NCI-H2029 treated with DMSO at 0.1 percent for 48 hours (cell line): ENCODE measurements around the gene MAP9.
"Not testable (repeated sequence)": the region's sequence is repeated elsewhere in the genome, so short reads cannot be mapped to it uniquely, and the experiment has no call there.

ENCODE experiments used
- DNase-seq: peaks from one replicate; lab custom pipeline; 2025; lab: John Stamatoyannopoulos, UW

The MAP9 gene

DNA sequence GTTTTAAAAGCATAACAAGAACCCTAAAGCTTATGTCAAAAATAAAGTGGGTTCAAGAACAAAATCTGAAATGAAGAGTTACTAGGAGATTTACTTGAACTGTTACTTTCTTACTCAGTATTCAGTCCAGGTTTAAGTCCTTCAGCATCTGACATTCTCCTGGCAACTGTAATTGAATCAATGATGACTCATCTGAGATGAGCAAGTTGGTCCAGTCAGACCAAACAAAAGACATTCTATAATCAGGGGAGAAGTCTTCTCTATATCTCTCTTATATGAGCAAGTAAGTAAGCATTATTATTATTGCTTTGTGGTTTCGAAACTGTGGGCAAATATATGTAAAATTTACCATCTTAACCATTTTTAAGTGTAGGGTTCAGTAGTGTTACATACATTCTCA, 34.6 kb downstream of the MAP9 start:
- DNase-seq = no peak

DNA sequence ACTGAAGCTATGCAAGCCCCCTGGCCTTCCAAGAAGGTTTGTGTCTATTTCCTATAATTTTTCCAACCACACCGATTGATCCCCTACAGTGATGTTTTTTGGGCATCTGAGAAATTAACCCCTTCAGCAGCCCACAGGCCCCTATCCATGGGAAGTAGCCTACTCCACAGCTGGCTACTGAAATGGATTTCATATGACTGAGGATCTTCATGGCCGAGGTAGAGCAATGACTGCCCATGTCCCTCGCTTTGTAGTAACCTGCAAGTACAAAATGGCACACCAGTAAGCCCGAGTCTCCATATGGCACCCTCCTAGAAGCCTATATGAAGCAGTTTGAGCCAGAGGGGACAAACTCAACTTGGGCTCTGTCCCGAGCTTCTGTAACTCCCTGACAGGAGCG, 36.8 kb downstream of the MAP9 start:
- DNase-seq = no peak

DNA sequence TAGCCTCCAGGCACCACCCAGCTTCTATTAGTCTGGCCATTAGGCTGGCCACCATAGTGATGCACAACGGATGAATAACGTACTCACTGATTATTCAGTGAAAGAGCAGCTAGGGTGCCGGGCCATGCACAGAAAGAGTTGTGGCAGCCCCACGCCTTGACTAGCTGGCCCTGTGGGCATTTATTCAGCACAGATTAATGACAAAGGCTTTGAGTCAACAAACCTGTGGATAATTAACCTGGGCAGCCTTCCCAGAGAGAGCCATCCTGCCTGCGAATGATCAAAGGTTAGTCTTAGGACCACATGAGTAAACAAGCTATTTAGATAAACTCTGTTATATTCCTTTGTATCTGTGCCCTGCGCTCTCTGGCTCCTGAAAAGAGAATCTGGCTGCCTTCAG, 37.2 kb downstream of the MAP9 start:
- DNase-seq = no peak

DNA sequence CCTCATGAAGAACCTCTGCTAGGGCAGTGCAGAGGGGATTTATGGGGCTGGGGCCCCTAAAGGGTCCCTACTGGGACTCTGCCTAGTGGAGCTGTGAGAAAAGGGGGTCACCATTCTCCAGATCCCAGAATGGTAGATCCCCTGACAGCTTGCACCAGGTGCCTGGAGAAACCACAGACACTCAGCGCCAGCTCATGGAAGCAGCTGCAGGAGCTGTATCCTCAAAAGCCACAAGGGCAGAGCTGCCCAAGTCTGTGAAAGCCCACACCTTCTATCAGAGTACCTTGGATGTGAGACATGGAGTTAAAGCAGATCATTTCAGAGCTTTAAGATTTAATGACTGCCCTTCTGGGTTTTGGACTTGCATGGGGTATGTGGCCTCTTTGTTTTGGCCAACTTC, 38.6 kb downstream of the MAP9 start:
- DNase-seq = no peak

DNA sequence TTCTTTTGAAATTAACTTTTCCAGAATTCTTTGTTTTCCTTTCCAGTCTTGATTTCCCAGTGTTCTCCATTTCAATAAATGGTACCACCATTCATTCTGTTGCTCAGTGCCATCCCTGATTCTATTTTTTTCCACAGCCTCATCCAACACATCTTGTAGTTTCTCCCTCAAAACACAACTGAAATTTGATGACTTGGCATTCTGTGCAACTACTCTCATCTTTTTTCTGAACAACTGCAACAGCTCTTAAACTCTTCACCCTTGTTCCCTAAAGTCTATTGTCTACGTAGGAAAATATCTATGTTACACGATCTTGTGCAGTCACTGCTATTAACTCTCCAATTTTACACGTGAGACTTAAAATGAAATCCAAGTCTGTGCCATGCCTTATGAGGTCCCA, 40.5 kb downstream of the MAP9 start:
- DNase-seq = no peak

DNA sequence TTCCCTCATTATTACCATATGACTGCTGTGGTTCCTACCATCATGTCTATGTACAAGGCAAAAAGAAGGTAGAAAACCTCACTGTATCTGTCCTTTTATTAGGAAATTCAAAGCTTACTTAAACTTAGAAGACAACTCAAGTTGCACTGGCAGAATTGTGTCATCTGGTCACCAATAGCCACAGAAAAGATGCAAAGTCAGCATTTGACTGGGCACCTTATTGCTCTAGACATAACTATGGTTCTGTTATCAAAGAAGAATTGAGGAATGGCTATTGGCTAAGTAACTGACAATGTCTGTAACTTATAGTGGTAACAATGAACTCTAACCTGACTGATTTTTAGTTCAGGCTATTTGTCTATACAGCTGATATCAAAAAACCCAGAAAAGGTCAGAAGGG, 45.3 kb downstream of the MAP9 start:
- DNase-seq = no peak

DNA sequence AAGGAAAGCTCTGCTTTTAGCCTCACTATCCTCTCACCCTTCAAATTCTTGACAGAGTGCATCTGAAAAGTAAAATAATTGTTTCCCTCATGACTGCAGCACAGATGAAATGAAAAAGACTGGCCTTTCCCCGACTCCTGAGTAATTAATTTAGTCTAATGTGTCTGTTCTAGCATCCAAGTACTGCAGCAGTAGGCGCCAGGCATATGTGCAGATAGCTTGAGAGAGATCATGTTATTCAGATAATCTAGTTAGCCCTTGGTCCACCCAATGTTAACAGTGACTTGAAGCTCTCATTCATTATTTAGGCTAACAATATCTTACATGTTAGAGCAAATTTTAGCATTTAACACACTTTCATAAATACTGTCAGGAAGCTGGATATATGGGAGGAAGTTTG, 54.0 kb downstream of the MAP9 start:
- no peak for DNase-seq

DNA sequence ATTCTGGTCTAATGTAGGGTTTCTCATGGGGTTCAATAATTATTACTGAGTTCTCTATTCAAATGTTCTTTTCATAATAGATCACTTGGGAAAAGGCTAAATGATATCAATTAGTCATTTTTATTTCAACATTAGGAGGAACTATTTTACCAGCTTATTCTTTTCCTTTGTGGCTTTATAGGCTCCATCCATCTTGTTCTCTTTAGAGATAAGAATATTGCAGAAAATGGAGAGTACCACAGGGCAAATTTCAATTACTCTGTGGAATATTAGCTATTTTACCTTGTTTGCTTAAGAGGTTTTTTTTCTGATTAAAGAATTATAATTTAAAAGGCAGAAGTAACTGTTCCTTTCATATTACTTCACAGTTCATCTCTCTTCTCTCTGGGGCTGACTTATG, 55.8 kb downstream of the MAP9 start:
- no peak for DNase-seq

DNA sequence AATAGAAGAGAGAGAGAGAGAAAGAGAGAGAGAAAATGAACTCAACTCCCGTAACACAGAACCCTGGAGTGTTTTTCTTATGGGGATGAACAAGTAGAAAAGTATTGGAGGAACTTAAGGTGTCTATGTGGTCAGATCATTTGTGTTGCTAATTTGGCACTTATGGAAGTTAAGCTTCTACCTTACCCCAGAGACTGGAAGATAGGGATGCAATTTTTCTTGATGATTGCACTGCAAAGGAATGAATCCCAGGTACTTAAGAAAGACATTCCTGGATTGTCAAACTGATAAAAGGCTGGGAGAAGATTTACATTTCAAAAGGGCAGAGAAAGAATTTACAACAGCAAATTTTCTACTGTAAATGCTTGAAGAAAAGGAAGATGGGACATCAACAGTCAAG, 57.2 kb downstream of the MAP9 start:
- no peak for DNase-seq

DNA sequence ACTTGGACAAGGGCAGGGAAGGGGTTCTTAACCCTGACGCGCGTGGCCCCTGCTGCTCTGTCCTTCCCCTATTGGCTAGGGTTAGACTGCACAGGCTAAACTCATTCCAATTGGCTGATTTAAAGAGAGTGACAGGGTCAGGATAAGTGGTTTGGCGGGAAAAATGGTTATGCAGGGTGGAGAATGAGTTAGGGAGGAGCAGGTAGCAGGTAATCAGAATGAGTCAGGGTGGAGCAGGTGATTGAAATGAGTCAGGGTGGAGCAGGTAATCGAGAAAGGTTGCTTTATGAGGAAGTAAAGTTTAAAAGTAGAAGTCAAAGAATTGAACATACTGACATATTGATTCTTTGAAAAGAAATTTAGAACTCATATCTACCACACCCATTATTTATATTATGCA, 64.7 kb downstream of the MAP9 start:
- DNase-seq = not testable (repeated sequence)

DNA sequence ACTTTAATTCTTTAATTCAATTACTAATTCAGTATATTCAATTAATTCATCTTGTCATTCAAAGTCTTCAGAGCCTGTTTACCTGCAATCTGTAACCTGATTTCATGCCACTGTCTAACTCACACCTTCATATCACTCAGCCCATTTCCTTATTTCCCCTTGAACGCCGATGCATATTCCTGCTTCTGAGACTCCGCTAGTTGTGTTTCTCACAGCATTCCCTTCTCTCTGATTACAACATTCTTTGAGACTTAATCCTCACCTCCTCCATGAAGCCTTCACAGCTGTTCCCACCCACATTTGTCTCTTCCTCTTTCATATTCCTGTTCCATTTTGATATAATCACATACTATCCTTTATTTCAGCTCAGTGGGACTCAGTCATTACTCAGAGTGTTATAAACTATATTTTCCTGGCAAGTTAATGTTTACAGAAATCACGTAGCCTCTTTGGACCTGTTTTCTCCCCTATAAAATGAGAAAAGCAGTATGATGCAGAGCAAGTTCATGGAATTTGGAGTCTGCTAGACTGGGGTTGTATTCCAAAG, 69.0 kb downstream of the MAP9 start:
- no peak for DNase-seq

DNA sequence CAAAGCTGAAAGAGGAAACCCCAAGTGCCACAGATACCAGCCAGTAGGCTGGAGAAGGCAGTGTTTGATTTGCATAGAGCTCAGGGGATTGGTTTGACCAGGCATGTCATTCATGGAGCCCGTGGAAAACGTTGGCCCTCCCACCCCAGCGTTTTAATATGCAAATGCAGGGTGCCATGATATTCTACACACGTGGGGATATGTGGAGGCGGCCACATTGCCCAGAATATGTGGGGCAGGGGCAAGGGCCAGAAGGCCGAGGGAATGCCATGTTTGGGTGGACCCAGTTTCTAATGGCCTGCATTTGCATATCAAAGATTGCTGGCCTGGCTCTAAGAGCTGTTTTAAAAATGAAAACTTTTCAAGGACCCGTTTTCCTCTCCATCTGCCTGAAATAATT, 71.1 kb downstream of the MAP9 start:
- DNase-seq = no peak

DNA sequence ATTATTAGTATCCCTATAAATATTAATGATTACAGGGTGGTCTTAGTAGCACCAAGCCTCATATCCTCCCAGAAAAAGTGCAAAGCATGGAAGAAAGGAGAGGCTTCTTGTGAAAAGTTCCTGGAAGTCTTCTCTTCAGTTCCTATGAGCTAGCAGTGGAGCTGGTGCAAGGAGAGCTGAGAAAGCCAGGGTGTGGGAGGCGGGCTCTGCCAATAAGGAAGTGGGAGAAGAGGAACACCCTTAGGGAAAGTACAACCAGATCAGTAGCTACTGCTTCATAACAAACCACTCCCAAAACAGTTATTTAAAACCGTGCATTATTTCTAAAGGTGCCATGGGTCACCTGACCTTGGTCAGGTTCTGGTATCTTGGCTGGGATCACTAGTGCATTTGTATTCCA, 72.4 kb downstream of the MAP9 start:
- no peak for DNase-seq

DNA sequence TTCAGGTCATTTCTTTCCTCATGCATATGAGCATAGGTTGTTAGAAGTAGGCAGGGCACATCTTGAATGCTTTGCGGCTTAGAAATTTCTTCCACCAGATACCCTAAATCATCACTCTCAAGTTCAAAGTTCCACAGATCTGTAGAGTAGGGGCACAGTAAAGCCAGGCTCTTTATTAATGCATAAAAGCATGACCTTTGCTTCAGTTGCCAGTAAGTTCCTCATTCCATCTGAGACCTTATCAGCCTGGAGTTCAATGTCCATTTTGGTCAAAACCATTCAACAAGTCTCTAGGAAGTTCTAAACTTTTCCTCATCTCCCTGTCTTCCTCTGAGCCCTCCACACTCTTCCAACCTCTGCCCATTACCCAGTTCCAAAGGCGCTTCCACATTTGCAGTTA, 77.7 kb downstream of the MAP9 start:
- no peak for DNase-seq
